ENCODE data around the gene EDN1.
"Not testable (repeated sequence)": the region's sequence is repeated elsewhere in the genome, so short reads cannot be mapped to it uniquely, and the experiment has no call there.

Gene EDN1

DNA sequence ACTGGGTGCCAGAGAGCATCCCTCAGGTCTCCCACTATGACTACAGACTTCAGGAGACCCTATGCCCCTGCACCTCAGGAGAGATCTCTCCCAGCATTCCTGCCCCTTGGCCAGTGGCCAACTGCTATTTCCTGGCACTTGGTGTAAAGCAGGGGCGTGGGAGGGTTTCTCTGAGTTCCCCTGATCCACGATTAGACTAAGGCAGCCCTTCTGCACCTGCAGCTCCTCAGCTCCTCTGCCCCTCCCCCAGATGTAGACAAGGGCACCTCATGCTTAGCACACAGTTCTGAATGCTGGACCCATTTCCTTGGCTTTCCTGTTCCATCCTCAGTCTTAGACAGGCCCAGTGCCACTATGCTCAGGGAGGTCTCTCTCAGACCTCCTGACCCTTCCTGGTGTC lies 28.6 kb downstream of the EDN1 start:
- H3K9me3 ChIP-seq (replicated peaks; ENCODE audit: insufficient read depth, low read length): no peaks in the 10 kb centered on the region
- H2AFZ ChIP-seq (ENCODE audit: low read length): peak overlapping the region; percentile 68

DNA sequence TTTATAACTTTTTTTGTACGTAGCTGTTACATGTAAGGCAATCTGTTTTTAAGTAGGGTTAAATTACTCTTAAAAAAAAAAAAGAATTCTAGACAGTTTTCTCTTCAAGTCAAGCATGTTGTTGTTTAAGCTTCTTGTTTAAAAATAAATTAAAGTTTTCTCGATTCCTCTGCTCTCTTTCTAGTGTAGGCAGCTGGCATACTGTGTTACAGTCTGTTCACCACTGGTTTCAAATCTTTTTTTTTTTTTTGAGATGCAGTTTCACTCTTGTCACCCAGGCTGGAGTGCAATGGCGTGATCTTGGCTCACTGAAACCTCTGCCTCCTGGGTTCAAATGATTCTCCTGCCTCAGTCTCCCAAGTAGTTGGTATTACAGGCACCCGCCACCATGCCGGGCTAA lies 29.9 kb downstream of the EDN1 start:
- H3K9ac ChIP-seq (ENCODE audit: low read length): peak overlapping the region; percentile 41; the same call in 1 of the 2 replicates
- H3K27ac ChIP-seq (ENCODE audit: low read length): peak overlapping the region; percentile 68
- not testable (repeated sequence) for H3K79me2 ChIP-seq (ENCODE audit: low read length); H3K9me3 ChIP-seq (replicated peaks; ENCODE audit: insufficient read depth, low read length); H3K27me3 ChIP-seq (replicated peaks; ENCODE audit: insufficient read depth, low read length); H3K9me2 ChIP-seq (replicated peaks; ENCODE audit: insufficient read depth, low read length); H3K36me3 ChIP-seq (replicated peaks; ENCODE audit: insufficient read depth, low read length); H4K20me1 ChIP-seq (ENCODE audit: insufficient read depth, low read length)
- peaks cover 23% of the 10 kb centered on the region for H3K4me1 ChIP-seq (ENCODE audit: low read length)
- H3K4me3 ChIP-seq (ENCODE audit: low read length): peak overlapping the region; percentile 24; the same call in 1 of the 2 replicates
- H3F3A ChIP-seq (ENCODE audit: insufficient read depth, low read length): peaks cover 16% of the 10 kb centered on the region; the same call in 1 of the 2 replicates
- H3K4me2 ChIP-seq (ENCODE audit: low read depth, low read length): peak overlapping the region; percentile 53
- 0 out of 2 replicates have a peak overlapping the region, but pooled peaks have one; percentile 68 for H2AFZ ChIP-seq (ENCODE audit: low read length)
- DNase-seq: peak; percentile 66

More for the DNA sequence above, 28.6 kb downstream of the EDN1 start:
- no peak overlapping the region; the same call in 1 of the 2 replicates for H3K9ac ChIP-seq (ENCODE audit: low read length)
- TF ChIP-seq, protein P1, sequence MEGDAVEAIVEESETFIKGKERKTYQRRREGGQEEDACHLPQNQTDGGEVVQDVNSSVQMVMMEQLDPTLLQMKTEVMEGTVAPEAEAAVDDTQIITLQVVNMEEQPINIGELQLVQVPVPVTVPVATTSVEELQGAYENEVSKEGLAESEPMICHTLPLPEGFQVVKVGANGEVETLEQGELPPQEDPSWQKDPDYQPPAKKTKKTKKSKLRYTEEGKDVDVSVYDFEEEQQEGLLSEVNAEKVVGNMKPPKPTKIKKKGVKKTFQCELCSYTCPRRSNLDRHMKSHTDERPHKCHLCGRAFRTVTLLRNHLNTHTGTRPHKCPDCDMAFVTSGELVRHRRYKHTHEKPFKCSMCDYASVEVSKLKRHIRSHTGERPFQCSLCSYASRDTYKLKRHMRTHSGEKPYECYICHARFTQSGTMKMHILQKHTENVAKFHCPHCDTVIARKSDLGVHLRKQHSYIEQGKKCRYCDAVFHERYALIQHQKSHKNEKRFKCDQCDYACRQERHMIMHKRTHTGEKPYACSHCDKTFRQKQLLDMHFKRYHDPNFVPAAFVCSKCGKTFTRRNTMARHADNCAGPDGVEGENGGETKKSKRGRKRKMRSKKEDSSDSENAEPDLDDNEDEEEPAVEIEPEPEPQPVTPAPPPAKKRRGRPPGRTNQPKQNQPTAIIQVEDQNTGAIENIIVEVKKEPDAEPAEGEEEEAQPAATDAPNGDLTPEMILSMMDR (IDR thresholded peaks at IDR 0.05; ENCODE audit: low read length): no peak
- TF ChIP-seq EZH2 (optimal IDR thresholded peaks at IDR 0.05; ENCODE audit: low read depth, low read length) (no peak), EZH2phosphoT487 (IDR thresholded peaks at IDR 0.05; ENCODE audit: low read length) (no peak)
- no peaks in the 10 kb centered on the region for H3K36me3 ChIP-seq (replicated peaks; ENCODE audit: insufficient read depth, low read length)
- peaks cover 23% of the 10 kb centered on the region for H3K4me1 ChIP-seq (ENCODE audit: low read length)
- 0 out of 2 replicates have a peak overlapping the region, but pooled peaks have one; percentile 1 for H3K4me3 ChIP-seq (ENCODE audit: low read length)
- H3K9me2 ChIP-seq (replicated peaks; ENCODE audit: insufficient read depth, low read length): no peaks in the 10 kb centered on the region
- no peaks in the 10 kb centered on the region for H3K79me2 ChIP-seq (ENCODE audit: low read length)
- H3K27me3 ChIP-seq (replicated peaks; ENCODE audit: insufficient read depth, low read length): no peaks in the 10 kb centered on the region
- DNase-seq: peak; percentile 38
- H3K4me2 ChIP-seq (ENCODE audit: low read depth, low read length): peak overlapping the region; percentile 53
- peak overlapping the region; percentile 68; the same call in 1 of the 2 replicates for H3K27ac ChIP-seq (ENCODE audit: low read length)
- H4K20me1 ChIP-seq (ENCODE audit: insufficient read depth, low read length): no peaks in the 10 kb centered on the region
- peaks cover 16% of the 10 kb centered on the region; the same call in 1 of the 2 replicates for H3F3A ChIP-seq (ENCODE audit: insufficient read depth, low read length)

DNA sequence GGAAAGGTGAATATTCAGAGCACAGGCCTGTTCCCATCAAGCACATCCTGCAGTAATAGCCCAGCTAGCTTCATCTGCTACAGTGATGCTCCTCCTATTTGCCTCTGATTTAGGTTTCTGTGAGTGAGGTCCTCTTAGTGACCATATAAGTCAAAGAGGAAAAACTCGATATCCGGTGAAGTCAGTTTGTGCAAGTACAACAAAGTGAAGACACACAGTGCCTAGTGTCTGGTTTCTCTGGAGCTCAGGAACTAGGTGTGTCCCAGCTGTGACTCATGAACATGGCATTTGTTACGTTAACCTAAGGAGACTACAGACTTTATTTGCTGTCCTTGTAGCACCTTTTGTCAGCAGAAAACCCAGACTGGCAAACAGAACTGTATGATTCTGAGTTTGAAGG lies 33.9 kb downstream of the EDN1 start:
- Histone ChIP-seq H3K4me2 (ENCODE audit: low read depth, low read length) (no peak overlapping the region), H3K4me1 (ENCODE audit: low read length) (peaks cover 15% of the 10 kb centered on the region), H3K36me3 (replicated peaks; ENCODE audit: insufficient read depth, low read length) (no peaks in the 10 kb centered on the region), H3K79me2 (ENCODE audit: low read length) (no peaks in the 10 kb centered on the region), H3K4me3 (ENCODE audit: low read length) (no peak overlapping the region), H3K9ac (ENCODE audit: low read length) (no peak overlapping the region), H2AFZ (ENCODE audit: low read length) (no peak overlapping the region), H3K9me3 (replicated peaks; ENCODE audit: insufficient read depth, low read length) (no peaks in the 10 kb centered on the region), H3K9me2 (replicated peaks; ENCODE audit: insufficient read depth, low read length) (no peaks in the 10 kb centered on the region), H4K20me1 (ENCODE audit: insufficient read depth, low read length) (no peaks in the 10 kb centered on the region), H3K27me3 (replicated peaks; ENCODE audit: insufficient read depth, low read length) (no peaks in the 10 kb centered on the region), H3F3A (ENCODE audit: insufficient read depth, low read length) (peaks cover 10% of the 10 kb centered on the region; the same call in 1 of the 2 replicates), H3K27ac (ENCODE audit: low read length) (no peak overlapping the region)
- TF ChIP-seq EZH2phosphoT487 (IDR thresholded peaks at IDR 0.05; ENCODE audit: low read length): no peak
- TF ChIP-seq, protein P1 (IDR thresholded peaks at IDR 0.05; ENCODE audit: low read length): no peak
- TF ChIP-seq EZH2 (optimal IDR thresholded peaks at IDR 0.05; ENCODE audit: low read depth, low read length): no peak
- DNase-seq: no peak

DNA sequence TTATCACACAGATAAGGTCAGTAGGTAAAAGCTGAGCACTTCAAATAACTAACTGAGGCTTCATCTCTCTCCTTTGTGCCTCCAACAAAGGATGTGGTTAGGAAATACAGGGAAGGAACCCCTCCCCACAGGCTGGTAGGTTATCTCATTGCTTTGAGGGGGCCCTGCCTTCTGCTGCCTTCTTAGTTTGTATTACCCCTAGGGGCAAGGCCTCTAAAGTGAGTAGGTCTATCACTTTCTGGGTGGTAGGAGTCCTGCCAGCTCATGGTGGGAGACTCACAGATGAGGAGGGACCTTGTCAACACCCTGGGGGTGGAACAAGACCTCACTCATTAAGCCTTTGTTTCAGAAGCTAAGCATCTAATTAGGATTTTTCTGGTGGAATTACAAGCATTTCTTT lies 34.6 kb downstream of the EDN1 start:
- no peak for DNase-seq
- Histone ChIP-seq H3K27me3 (replicated peaks; ENCODE audit: insufficient read depth, low read length) (no peaks in the 10 kb centered on the region), H3K9me3 (replicated peaks; ENCODE audit: insufficient read depth, low read length) (no peaks in the 10 kb centered on the region), H3K9ac (ENCODE audit: low read length) (no peak overlapping the region), H2AFZ (ENCODE audit: low read length) (no peak overlapping the region), H3K27ac (ENCODE audit: low read length) (no peak overlapping the region), H3K4me1 (ENCODE audit: low read length) (peaks cover 8% of the 10 kb centered on the region), H3K4me3 (ENCODE audit: low read length) (no peak overlapping the region), H3K36me3 (replicated peaks; ENCODE audit: insufficient read depth, low read length) (no peaks in the 10 kb centered on the region), H3K79me2 (ENCODE audit: low read length) (no peaks in the 10 kb centered on the region), H4K20me1 (ENCODE audit: insufficient read depth, low read length) (no peaks in the 10 kb centered on the region), H3K9me2 (replicated peaks; ENCODE audit: insufficient read depth, low read length) (no peaks in the 10 kb centered on the region), H3F3A (ENCODE audit: insufficient read depth, low read length) (peaks cover 3% of the 10 kb centered on the region; the same call in 1 of the 2 replicates), H3K4me2 (ENCODE audit: low read depth, low read length) (no peak overlapping the region)
- TF ChIP-seq, protein P1 (IDR thresholded peaks at IDR 0.05; ENCODE audit: low read length): no peak
- TF ChIP-seq EZH2 (optimal IDR thresholded peaks at IDR 0.05; ENCODE audit: low read depth, low read length) (no peak), EZH2phosphoT487 (IDR thresholded peaks at IDR 0.05; ENCODE audit: low read length) (no peak)
